CD4-positive, alpha-beta T cell (primary cell): ENCODE measurements around the gene CPSF6. TPM values are rescaled to one million over a fixed set of nuclear protein-coding genes. Genes with fewer than 3 reads are reported as not detected.

Source experiments
- ATAC-seq: fragments of 200-7000 bp; cut with Tn5 transposase; one replicate; pipeline ENCODE4 v1.10.0; 2022; ENCODE audit warnings: mild to moderate bottlenecking; ENCODE audit not compliant: poor library complexity
- CTCF ChIA-PET: fragments of 350-600 bp; sonication (Branson Sonifier 250); formaldehyde crosslinking; loops from one replicate; lab custom pipeline; 2021; ENCODE audit warnings: antibody characterized with exemption, inconsistent platforms; lab: Charles Lee
- POLR2A ChIA-PET: fragments of 350-600 bp; sonication (Branson Sonifier 250); formaldehyde crosslinking; loops from one replicate; lab custom pipeline; 2021; ENCODE audit warnings: antibody characterized with exemption, inconsistent platforms; lab: Charles Lee
- DNase-seq, 14 experiments: peaks; one replicate each; pipeline ENCODE4 v3.0.0-alpha.2; 2013 to 2020; ENCODE audit warnings: mixed read lengths in 2 of 14
- H3K27ac ChIP-seq, 2 donors: one replicate each; pipeline versions ENCODE4 v1.5.1 to v1.7.0; 2013; ENCODE audit warnings: low read length in 2 of 2, low read depth in 1 of 2, mild to moderate bottlenecking in 1 of 2
- H3K27me3 ChIP-seq, 2 experiments: 1 replicate in 1 of 2; 2 replicates in 1 of 2; pipeline versions ENCODE4 v1.6.1 to v1.7.0; 2013; ENCODE audit warnings: low read length in 2 of 2, control low read depth in 1 of 2, mild to moderate bottlenecking in 1 of 2, moderate library complexity in 1 of 2; ENCODE audit not compliant: insufficient read depth in 2 of 2, control insufficient read depth in 1 of 2
- H3K36me3 ChIP-seq: one replicate; pipeline ENCODE4 v1.6.1; 2013; ENCODE audit warnings: low read length, control low read depth; ENCODE audit not compliant: insufficient read depth
- H3K4me1 ChIP-seq: one replicate; pipeline ENCODE4 v1.6.1; 2013; ENCODE audit warnings: low read length, control low read depth; ENCODE audit not compliant: insufficient read depth
- H3K4me3 ChIP-seq: one replicate; pipeline ENCODE4 v1.5.1; 2013; ENCODE audit warnings: mild to moderate bottlenecking, low read length, moderate library complexity
- H3K9me3 ChIP-seq, 2 experiments: 1 replicate in 1 of 2; 2 replicates in 1 of 2; pipeline versions ENCODE4 v1.6.1 to v1.7.0; 2013; ENCODE audit warnings: low read length in 2 of 2, mild to moderate bottlenecking in 2 of 2, control low read depth in 1 of 2, moderate library complexity in 1 of 2; ENCODE audit not compliant: control insufficient read depth in 1 of 2, insufficient read depth in 1 of 2
- H3K27ac Mint-ChIP-seq: one replicate; pipeline ENCODE4 v1.8.0; 2020; ENCODE audit warnings: mixed read lengths
- H3K27me3 Mint-ChIP-seq: one replicate; pipeline ENCODE4 v1.8.0; 2021; ENCODE audit warnings: mixed read lengths
- H3K36me3 Mint-ChIP-seq: one replicate; pipeline ENCODE4 v1.8.0; 2021; ENCODE audit warnings: low read depth, mixed read lengths
- H3K4me1 Mint-ChIP-seq: one replicate; pipeline ENCODE4 v1.8.0; 2021; ENCODE audit warnings: low read depth, mixed read lengths
- H3K4me3 Mint-ChIP-seq: one replicate; pipeline ENCODE4 v1.8.0; 2020; ENCODE audit warnings: mild to moderate bottlenecking, mixed read lengths
- H3K9me3 Mint-ChIP-seq: one replicate; pipeline ENCODE4 v1.8.0; 2020; ENCODE audit warnings: mixed read lengths
- CTCF ChIP-seq: fragments of 200-600 bp; IDR thresholded peaks from one replicate; pipeline ENCODE4 v1.8.0; 2022; ENCODE audit warnings: antibody characterized with exemption, mild to moderate bottlenecking
- intact Hi-C, 2 experiments: fragments of 100-400 bp; cut with DNase I in 1 of 2; cut with micrococcal nuclease in 1 of 2; formaldehyde crosslinking; loops; one replicate each; pipeline versions ENCODE4 v1.15.1 to v1.9.0; 2023 to 2025; cut with DNase I, micrococcal nuclease
- total RNA-seq, 174 experiments: library from RNA in 2 of 174; stranded (reverse) in 2 of 174; gene quantifications; one replicate each; pipeline ENCODE4 v1.2.3 and lab custom pipeline; 2021 to 2026

The CPSF6 gene
- total RNA-seq, 2 experiments from 2014 or later: 80.9 to 86.7 TPM

- no peaks in the 10 kb centered on the region for H3K9me3 ChIP-seq
- peaks cover 60% of the 10 kb centered on the region for H3K4me1 Mint-ChIP-seq
- intact Hi-C loops: no loop called here
- H3K4me1 ChIP-seq: peaks cover 13% of the 10 kb centered on the region
- CTCF ChIA-PET: interaction anchor here (0.8 to 1.5 kb wide), 5 partner anchors 11 to 121 kb away, joined by 3 read pairs; no protein-coding TSS in a partner anchor
- peak in 3 of 14 experiments; percentile 21 to 31 (median 25) for DNase-seq
- H3K4me3 ChIP-seq: no peak overlapping the region
- H3K27ac Mint-ChIP-seq: peak overlapping the region; percentile 16
- H3K27me3 ChIP-seq: no peaks in the 10 kb centered on the region
- H3K36me3 ChIP-seq: peaks cover 5% of the 10 kb centered on the region
- peak; percentile 68 for ATAC-seq
- no peaks in the 10 kb centered on the region for H3K9me3 Mint-ChIP-seq
- POLR2A ChIA-PET: interaction anchor here (0.6 to 2.0 kb wide), 4 partner anchors 8 to 55 kb away, joined by 3 to 7 read pairs (median 3); no protein-coding TSS in a partner anchor
- no peak overlapping the region for H3K27ac ChIP-seq
- peaks cover 20% of the 10 kb centered on the region for H3K36me3 Mint-ChIP-seq
- peak overlapping the region; percentile 1 for H3K4me3 Mint-ChIP-seq
- TF ChIP-seq CTCF: no peak
- H3K27me3 Mint-ChIP-seq: no peaks in the 10 kb centered on the region
Observed at GRCh38 chr12:69275471-69275891, 36.1 kb downstream of the CPSF6 start.

GRCh38 chr12:69278814-69279782, 39.7 kb downstream of the CPSF6 start:
- Histone ChIP-seq H3K27me3 (no peaks in the 10 kb centered on the region), H3K4me3 (no peak overlapping the region), H3K4me1 (peaks cover 15% of the 10 kb centered on the region), H3K27ac (no peak overlapping the region), H3K9me3 (no peaks in the 10 kb centered on the region), H3K36me3 (no peaks in the 10 kb centered on the region)
- no peaks in the 10 kb centered on the region for H3K27me3 Mint-ChIP-seq
- H3K9me3 Mint-ChIP-seq: no peaks in the 10 kb centered on the region
- ChIA-PET POLR2A (no interaction called here), CTCF (interaction anchor here (0.8 to 1.4 kb wide), 2 partner anchors 12 to 122 kb away, joined by 3 to 4 read pairs; no protein-coding TSS in a partner anchor)
- H3K36me3 Mint-ChIP-seq: no peaks in the 10 kb centered on the region
- no peak overlapping the region for H3K4me3 Mint-ChIP-seq
- intact Hi-C loops: no loop called here
- TF ChIP-seq CTCF: no peak
- DNase-seq: no peak
- no peak overlapping the region for H3K27ac Mint-ChIP-seq
- no peak for ATAC-seq
- peaks cover 44% of the 10 kb centered on the region for H3K4me1 Mint-ChIP-seq

GRCh38 chr12:69284131-69284530, 44.8 kb downstream of the CPSF6 start:
- Mint-ChIP-seq H3K27me3 (no peaks in the 10 kb centered on the region), H3K4me1 (peaks cover 25% of the 10 kb centered on the region), H3K27ac (no peak overlapping the region), H3K9me3 (no peaks in the 10 kb centered on the region), H3K36me3 (no peaks in the 10 kb centered on the region), H3K4me3 (peak overlapping the region; percentile 55)
- TF ChIP-seq CTCF: no peak
- ATAC-seq (peak; percentile 52), DNase-seq (peak in 8 of 14 experiments; percentile 3 to 64 (median 20))
- Histone ChIP-seq H3K27ac (no peak overlapping the region), H3K36me3 (no peaks in the 10 kb centered on the region), H3K9me3 (no peaks in the 10 kb centered on the region), H3K4me3 (peak overlapping the region; percentile 29), H3K27me3 (no peaks in the 10 kb centered on the region), H3K4me1 (peaks cover 3% of the 10 kb centered on the region)
- POLR2A ChIA-PET: interaction anchor here (1.5 kb wide), 1 partner anchor 47 kb away, joined by 6 read pairs; no protein-coding TSS in a partner anchor
- intact Hi-C loops: no loop called here
- CTCF ChIA-PET: no interaction called here
